Prostate gland (tissue), 2 donors: ENCODE results near the gene COPG2. TPM values are rescaled to one million over a fixed set of nuclear protein-coding genes. Genes with fewer than 3 reads are reported as not detected.
"Not testable (repeated sequence)": the region's sequence is repeated elsewhere in the genome, so short reads cannot be mapped to it uniquely, and the experiment has no call there.

Experiments
- DNase-seq: peaks from one replicate; pipeline ENCODE4 v3.0.0-alpha.2; 2019; ENCODE audit warnings: low spot score
- H3K27ac ChIP-seq, 2 donors: fragments of 200-600 bp; sonication (generic); 2 replicates each; pipeline ENCODE4 v1.5.1; 2017 to 2019
- H3K27me3 ChIP-seq: fragments of 200-600 bp; sonication (generic); replicated peaks from 2 replicates; pipeline ENCODE4 v1.5.1; 2019; ENCODE audit not compliant: insufficient read depth
- H3K36me3 ChIP-seq, 2 donors: fragments of 200-600 bp; sonication (generic); 1 replicate in 1 of 2; 2 replicates in 1 of 2; pipeline versions ENCODE4 v1.5.1 to v1.8.1; 2017 to 2019
- H3K4me1 ChIP-seq: fragments of 200-600 bp; sonication (generic); replicated peaks from 2 replicates; pipeline ENCODE4 v1.5.1; 2019
- H3K4me3 ChIP-seq, 2 donors: fragments of 200-600 bp; sonication (generic); 2 replicates each; pipeline ENCODE4 v1.5.1; 2017 to 2019
- H3K9me3 ChIP-seq: fragments of 200-600 bp; sonication (generic); 2 replicates; pipeline ENCODE4 v1.5.1; 2017
- CTCF ChIP-seq, 4 experiments: fragments of 200-600 bp in 2 of 4; fragments of 450-650 bp in 2 of 4; sonication (generic) in 2 of 4; IDR thresholded peaks; 1 replicate in 3 of 4; 2 replicates in 1 of 4; pipeline ENCODE4 v1.5.1; 2016 to 2019; ENCODE audit warnings: antibody characterized with exemption in 4 of 4, mild to moderate bottlenecking in 2 of 4, moderate library complexity in 2 of 4
- POLR2A ChIP-seq: fragments of 450-650 bp; IDR thresholded peaks from one replicate; pipeline ENCODE4 v1.6.1; 2016; ENCODE audit warnings: antibody characterized with exemption, mild to moderate bottlenecking
- POLR2AphosphoS5 ChIP-seq: sonication (generic); formaldehyde crosslinking; IDR thresholded peaks from one replicate; pipeline ENCODE4 v1.6.1; 2017; ENCODE audit warnings: antibody characterized with exemption
- WGBS: methylation state at CpG from one replicate; pipeline ENCODE4 v1.1.5; 2018; 5-methylcytosine and 5-hydroxymethylcytosine counted together
- intact Hi-C: fragments of 100-400 bp; cut with DNase I; formaldehyde crosslinking; loops from one replicate; pipeline ENCODE4 v1.14.2; 2022
- total RNA-seq, 2 donors: library from RNA; depleted of rRNA; stranded (reverse); fragments of >200 nt; gene quantifications; one replicate each; pipeline ENCODE4 v1.1.0, GENCODE V29; 2016

Gene COPG2
- total RNA-seq, 2 donors from 2014 or later: 15.3 to 46.1 TPM

GRCh38 chr7:130524628-130525027, 143.9 kb downstream of the COPG2 start:
- H3K9me3 ChIP-seq: no peaks in the 10 kb centered on the region
- H3K36me3 ChIP-seq: no peaks in the 10 kb centered on the region
- DNase-seq: no peak
- WGBS: 93% methylated on average over 5 of the region's 5 CpGs
- H3K27me3 ChIP-seq: no peaks in the 10 kb centered on the region
- no peak overlapping the region for H3K4me3 ChIP-seq
- H3K27ac ChIP-seq: no peak overlapping the region
- intact Hi-C loops: no loop called here
- no peaks in the 10 kb centered on the region for H3K4me1 ChIP-seq
- TF ChIP-seq POLR2AphosphoS5 (no peak), POLR2A (no peak), CTCF (IDR thresholded peaks at IDR 0.05) (no peak)

- DNase-seq, H3K9me3 ChIP-seq, H3K27me3 ChIP-seq, intact Hi-C loops, H3K27ac ChIP-seq, H3K4me1 ChIP-seq, H3K36me3 ChIP-seq, H3K4me3 ChIP-seq: not testable (repeated sequence)
- WGBS: 93% methylated on average over 17 of the region's 17 CpGs
Observed at GRCh38 chr7:130523519-130524125, 144.9 kb downstream of the COPG2 start.

- TF ChIP-seq POLR2A (no peak), POLR2AphosphoS5 (no peak), CTCF (IDR thresholded peaks at IDR 0.05) (no peak)
- WGBS: 61% methylated on average over 4 of the region's 4 CpGs
- Histone ChIP-seq H3K4me1 (no peaks in the 10 kb centered on the region), H3K9me3 (no peaks in the 10 kb centered on the region), H3K36me3 (no peaks in the 10 kb centered on the region), H3K4me3 (no peak overlapping the region), H3K27ac (no peak overlapping the region), H3K27me3 (no peaks in the 10 kb centered on the region)
- intact Hi-C loops: no loop called here
- no peak for DNase-seq
Observed at GRCh38 chr7:130521258-130521951, 147.1 kb downstream of the COPG2 start.

GRCh38 chr7:130515315-130516040, 153.1 kb downstream of the COPG2 start:
- WGBS: 86% methylated on average over 3 of the region's 3 CpGs
- DNase-seq: no peak
- Histone ChIP-seq H3K36me3 (no peaks in the 10 kb centered on the region), H3K4me1 (no peaks in the 10 kb centered on the region), H3K27ac (no peak overlapping the region), H3K9me3 (no peaks in the 10 kb centered on the region), H3K4me3 (no peak overlapping the region), H3K27me3 (no peaks in the 10 kb centered on the region)
- TF ChIP-seq CTCF (IDR thresholded peaks at IDR 0.05) (no peak), POLR2AphosphoS5 (no peak), POLR2A (no peak)
- intact Hi-C loops: no loop called here

GRCh38 chr7:130513447-130513846, 155.1 kb downstream of the COPG2 start:
- intact Hi-C loops: no loop called here
- H3K27me3 ChIP-seq: no peaks in the 10 kb centered on the region
- 85% methylated on average over 1 of the region's 1 CpG for WGBS
- no peaks in the 10 kb centered on the region for H3K9me3 ChIP-seq
- no peak overlapping the region for H3K4me3 ChIP-seq
- H3K27ac ChIP-seq: no peak overlapping the region
- no peaks in the 10 kb centered on the region for H3K36me3 ChIP-seq
- TF ChIP-seq POLR2AphosphoS5 (no peak), CTCF (IDR thresholded peaks at IDR 0.05) (no peak), POLR2A (no peak)
- H3K4me1 ChIP-seq: no peaks in the 10 kb centered on the region
- DNase-seq: no peak

GRCh38 chr7:130512038-130512437, 156.5 kb downstream of the COPG2 start:
- H3K4me3 ChIP-seq, intact Hi-C loops, DNase-seq, H3K36me3 ChIP-seq, H3K27ac ChIP-seq, H3K27me3 ChIP-seq, H3K9me3 ChIP-seq, H3K4me1 ChIP-seq: not testable (repeated sequence)
- 89% methylated on average over 3 of the region's 3 CpGs for WGBS
